Neural cell (in vitro differentiated cells): ENCODE results near the gene CHD6. TPM values are rescaled to one million over a fixed set of nuclear protein-coding genes. Genes with fewer than 3 reads are reported as not detected.

Source experiments
- H2AFZ ChIP-seq: fragments of 200-600, 300-800 bp; sonication (generic), shearing (Covaris generic); 2 replicates; pipeline ENCODE4 v1.6.0; 2014; ENCODE audit warnings: low read depth, mild to moderate bottlenecking, antibody characterized with exemption, low read length, moderate library complexity
- H3F3A ChIP-seq: fragments of 200-600 bp; shearing (Covaris generic); 2 replicates; pipeline ENCODE4 v1.6.1; 2016; ENCODE audit warnings: mild to moderate bottlenecking, moderate library complexity, mixed read lengths, antibody characterized with exemption, low read length; ENCODE audit not compliant: insufficient read depth, poor library complexity, severe bottlenecking
- H3K27ac ChIP-seq: fragments of 200-600, 300-800 bp; sonication (generic), shearing (Covaris generic); 2 replicates; pipeline ENCODE4 v1.5.1; 2014; ENCODE audit warnings: mild to moderate bottlenecking, low read length, moderate library complexity
- H3K27me3 ChIP-seq: fragments of 300-800, 200-600 bp; sonication (generic), shearing (Covaris generic); 2 replicates; pipeline ENCODE4 v1.6.0; 2014; ENCODE audit warnings: mild to moderate bottlenecking, low read depth, low read length, moderate library complexity; ENCODE audit not compliant: insufficient read depth
- H3K36me3 ChIP-seq: fragments of 300-800, 200-600 bp; sonication (generic), shearing (Covaris generic); 2 replicates; pipeline ENCODE4 v1.5.1; 2014; ENCODE audit warnings: mild to moderate bottlenecking, antibody characterized with exemption, low read length, moderate library complexity; ENCODE audit not compliant: insufficient read depth
- H3K4me2 ChIP-seq: fragments of 300-800, 200-600 bp; sonication (generic), shearing (Covaris generic); 2 replicates; pipeline ENCODE4 v1.6.0; 2014; ENCODE audit warnings: mild to moderate bottlenecking, low read length
- H3K4me3 ChIP-seq: fragments of 300-800, 200-600 bp; sonication (generic), shearing (Covaris generic); 2 replicates; pipeline ENCODE4 v1.5.1; 2014; ENCODE audit warnings: mild to moderate bottlenecking, low read length, moderate library complexity
- H3K79me2 ChIP-seq: fragments of 200-600 bp; shearing (Covaris generic); replicated peaks from 2 replicates; pipeline ENCODE4 v1.6.0; 2014; ENCODE audit warnings: mild to moderate bottlenecking, low read length, moderate library complexity; ENCODE audit not compliant: insufficient read depth
- H3K9ac ChIP-seq: fragments of 300-800, 200-600 bp; sonication (generic), shearing (Covaris generic); 2 replicates; pipeline ENCODE4 v1.6.1; 2016; ENCODE audit warnings: mild to moderate bottlenecking, low read length, mixed read lengths
- H3K9me2 ChIP-seq: fragments of 200-600 bp; shearing (Covaris generic); 2 replicates; pipeline ENCODE4 v1.6.1; 2016; ENCODE audit warnings: mild to moderate bottlenecking, low read length, mixed read lengths; ENCODE audit not compliant: insufficient read depth
- H3K9me3 ChIP-seq: fragments of 200-600, 300-800 bp; sonication (generic), shearing (Covaris generic); 2 replicates; pipeline ENCODE4 v1.6.1; 2016; ENCODE audit warnings: mild to moderate bottlenecking, mixed run types, low read length, moderate library complexity, mixed read lengths
- H4K20me1 ChIP-seq: fragments of 200-600 bp; shearing (Covaris generic); 2 replicates; pipeline ENCODE4 v1.6.1; 2016; ENCODE audit warnings: mild to moderate bottlenecking, mixed run types; ENCODE audit not compliant: insufficient read depth
- EP300 ChIP-seq: fragments of 450-650 bp; conservative IDR thresholded peaks from 2 replicates; pipeline ENCODE4 v1.6.1; 2014; ENCODE audit warnings: antibody characterized with exemption, mild to moderate bottlenecking, moderate library complexity; ENCODE audit not compliant: poor library complexity, severe bottlenecking
- EZH2 ChIP-seq: fragments of 200-600, 300-800 bp; shearing (Covaris generic), sonication (generic); IDR thresholded peaks from 2 replicates; pipeline ENCODE4 v1.6.1; 2014; ENCODE audit warnings: antibody characterized with exemption, low read length, borderline replicate concordance, mild to moderate bottlenecking; ENCODE audit not compliant: insufficient read depth, poor library complexity, severe bottlenecking
- MXI1 ChIP-seq: fragments of 450-650 bp; conservative IDR thresholded peaks from 2 replicates; pipeline ENCODE4 v1.6.1; 2014; ENCODE audit warnings: antibody characterized with exemption, mild to moderate bottlenecking; ENCODE audit not compliant: poor library complexity, severe bottlenecking
- POLR2AphosphoS5 ChIP-seq: IDR thresholded peaks from 2 replicates; pipeline ENCODE4 v1.6.1; 2012
- RAD21 ChIP-seq: fragments of 450-650 bp; conservative IDR thresholded peaks from 2 replicates; pipeline ENCODE4 v1.6.1; 2014; ENCODE audit warnings: antibody characterized with exemption, mild to moderate bottlenecking, moderate library complexity
- REST ChIP-seq: IDR thresholded peaks from 2 replicates; pipeline ENCODE4 v1.6.1; 2012; ENCODE audit warnings: borderline replicate concordance
- SMC3 ChIP-seq: fragments of 450-650 bp; conservative IDR thresholded peaks from 2 replicates; pipeline ENCODE4 v1.6.1; 2014; ENCODE audit warnings: antibody characterized with exemption, mild to moderate bottlenecking, moderate library complexity; ENCODE audit not compliant: poor library complexity
- TAF1 ChIP-seq: IDR thresholded peaks from 2 replicates; pipeline ENCODE4 v1.6.1; 2012; ENCODE audit warnings: low read depth
- polyA plus RNA-seq: library from polyadenylated mRNA; depleted of rRNA; stranded (reverse); fragments of >200 nt; gene quantifications from 2 replicates; pipeline ENCODE4 v1.2.3, GENCODE V29; 2014
- TF ChIP-seq, protein P1 (sequence below): fragments of 450-650 bp; IDR thresholded peaks from 2 replicates; pipeline ENCODE4 v1.5.1; 2014; ENCODE audit warnings: antibody characterized with exemption, mild to moderate bottlenecking, moderate library complexity; ENCODE audit not compliant: poor library complexity, severe bottlenecking

Gene CHD6
- polyA plus RNA-seq, 1 donor from 2014 or later, result 22.9 TPM

DNA sequence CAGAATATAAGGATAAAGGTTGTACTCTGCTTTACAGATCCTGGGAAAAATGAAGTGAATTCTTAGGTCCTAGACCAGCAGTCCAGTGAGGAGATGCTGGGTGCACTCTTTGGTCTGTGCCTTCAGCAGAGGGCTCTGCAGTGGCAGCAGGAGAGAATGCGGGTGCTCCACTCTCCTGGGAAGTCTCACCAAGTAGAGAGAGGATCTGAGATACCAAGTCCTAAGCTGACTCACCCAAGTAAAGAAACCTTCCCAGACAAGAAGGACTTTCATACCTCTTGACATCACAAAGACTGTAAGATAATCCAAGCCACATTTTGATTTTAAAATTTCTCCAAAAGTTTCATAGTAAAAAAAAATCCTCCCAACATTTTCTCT, 134.6 kb downstream of the CHD6 start:
- TF ChIP-seq MXI1 (no peak), EP300 (no peak), TAF1 (no peak), POLR2AphosphoS5 (no peak), SMC3 (no peak), RAD21 (no peak), EZH2 (no peak), REST (no peak)
- TF ChIP-seq, protein P1, sequence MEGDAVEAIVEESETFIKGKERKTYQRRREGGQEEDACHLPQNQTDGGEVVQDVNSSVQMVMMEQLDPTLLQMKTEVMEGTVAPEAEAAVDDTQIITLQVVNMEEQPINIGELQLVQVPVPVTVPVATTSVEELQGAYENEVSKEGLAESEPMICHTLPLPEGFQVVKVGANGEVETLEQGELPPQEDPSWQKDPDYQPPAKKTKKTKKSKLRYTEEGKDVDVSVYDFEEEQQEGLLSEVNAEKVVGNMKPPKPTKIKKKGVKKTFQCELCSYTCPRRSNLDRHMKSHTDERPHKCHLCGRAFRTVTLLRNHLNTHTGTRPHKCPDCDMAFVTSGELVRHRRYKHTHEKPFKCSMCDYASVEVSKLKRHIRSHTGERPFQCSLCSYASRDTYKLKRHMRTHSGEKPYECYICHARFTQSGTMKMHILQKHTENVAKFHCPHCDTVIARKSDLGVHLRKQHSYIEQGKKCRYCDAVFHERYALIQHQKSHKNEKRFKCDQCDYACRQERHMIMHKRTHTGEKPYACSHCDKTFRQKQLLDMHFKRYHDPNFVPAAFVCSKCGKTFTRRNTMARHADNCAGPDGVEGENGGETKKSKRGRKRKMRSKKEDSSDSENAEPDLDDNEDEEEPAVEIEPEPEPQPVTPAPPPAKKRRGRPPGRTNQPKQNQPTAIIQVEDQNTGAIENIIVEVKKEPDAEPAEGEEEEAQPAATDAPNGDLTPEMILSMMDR, result no peak
- H3K9me2 ChIP-seq, result no peaks in the 10 kb centered on the region
- H3K27me3 ChIP-seq, result no peaks in the 10 kb centered on the region
- H3K79me2 ChIP-seq, result no peaks in the 10 kb centered on the region
- no peak overlapping the region for H3K4me2 ChIP-seq
- no peak overlapping the region for H3K27ac ChIP-seq
- H2AFZ ChIP-seq, result no peak overlapping the region
- H3K9ac ChIP-seq, result no peak overlapping the region
- no peaks in the 10 kb centered on the region for H3K9me3 ChIP-seq
- H3K4me3 ChIP-seq, result no peak overlapping the region
- H4K20me1 ChIP-seq, result no peaks in the 10 kb centered on the region
- H3F3A ChIP-seq, result no peaks in the 10 kb centered on the region
- peaks cover 26% of the 10 kb centered on the region for H3K36me3 ChIP-seq

DNA sequence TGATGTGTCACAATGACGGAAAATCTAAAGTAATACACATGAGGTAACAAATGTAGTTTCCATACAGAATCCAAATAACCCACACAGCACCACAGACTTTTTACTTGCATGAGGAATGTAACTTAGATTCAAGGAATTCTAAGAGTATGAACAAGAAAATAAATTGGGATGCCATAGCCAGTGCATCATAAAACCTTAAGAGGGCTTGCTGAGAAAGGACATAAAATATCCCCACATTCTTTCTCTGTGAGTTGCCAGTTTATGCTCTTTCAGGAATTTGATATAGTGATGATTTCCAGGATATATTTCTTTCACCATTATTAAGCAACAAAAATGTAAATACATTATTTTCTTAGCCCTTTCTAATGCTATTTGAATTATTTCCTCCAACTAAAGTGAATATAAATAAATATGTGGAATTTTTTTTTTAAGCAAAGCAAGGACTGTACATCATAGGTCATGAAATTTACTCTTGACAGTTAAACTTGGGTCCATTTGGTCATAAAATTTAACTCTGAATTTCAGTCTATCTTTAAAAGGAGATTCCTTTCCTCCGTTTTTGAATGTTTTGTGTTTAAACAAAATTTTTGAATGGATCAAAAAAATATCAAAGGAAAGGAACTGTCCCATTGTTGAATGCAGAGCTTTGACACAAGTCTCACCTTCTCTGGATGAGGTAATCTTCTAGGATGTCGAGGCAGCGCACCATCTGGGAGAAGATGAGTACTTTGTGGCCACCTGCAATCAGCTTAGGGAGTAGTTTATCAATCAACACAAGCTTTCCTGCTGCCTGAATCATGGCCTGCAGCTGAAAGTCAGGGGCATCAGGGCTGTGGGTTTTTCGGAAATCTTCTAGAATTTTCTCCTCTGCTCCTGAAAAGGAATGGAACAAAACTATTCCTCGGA, 135.3 kb downstream of the CHD6 start:
- H3F3A ChIP-seq, result no peaks in the 10 kb centered on the region
- H3K79me2 ChIP-seq, result no peaks in the 10 kb centered on the region
- H3K4me2 ChIP-seq, result no peak overlapping the region
- no peak overlapping the region for H3K27ac ChIP-seq
- no peak overlapping the region for H3K4me3 ChIP-seq
- H3K9ac ChIP-seq, result no peak overlapping the region
- no peaks in the 10 kb centered on the region for H3K9me3 ChIP-seq
- no peaks in the 10 kb centered on the region for H3K27me3 ChIP-seq
- H3K9me2 ChIP-seq, result no peaks in the 10 kb centered on the region
- no peaks in the 10 kb centered on the region for H4K20me1 ChIP-seq
- no peak overlapping the region for H2AFZ ChIP-seq
- peaks cover 24% of the 10 kb centered on the region for H3K36me3 ChIP-seq
- TF ChIP-seq RAD21 (no peak), REST (no peak), EP300 (no peak), TAF1 (no peak), MXI1 (no peak), SMC3 (no peak), POLR2AphosphoS5 (no peak), EZH2 (no peak)
- TF ChIP-seq, protein P1, result no peak
